OCI-LY3 (cell line): ENCODE measurements around the gene CALHM6.
A peak's percentile ranks its signal among the peaks of the same experiment; 100 is the strongest.

Experiments used
- CTCF ChIP-seq: fragments of 200-600, 300-600 bp; sonication (generic); IDR thresholded peaks from 2 replicates; pipeline ENCODE4 v1.5.1; 2014; ENCODE audit warnings: antibody characterized with exemption, low read length, low read depth
- EZH2phosphoT487 ChIP-seq: fragments of 200-600 bp; shearing (Covaris generic); IDR thresholded peaks from 2 replicates; pipeline ENCODE4 v1.6.1; 2018; ENCODE audit warnings: antibody characterized with exemption, mixed run types, low read depth

- peak; percentile 27 for TF ChIP-seq CTCF
- no peak for TF ChIP-seq EZH2phosphoT487
Observed at GRCh38 chr6:116511424-116512110, 50.4 kb downstream of the CALHM6 start, which contains the start of gene CALHM5.
